ENCODE measurements around the gene PCED1B.
"Not testable (repeated sequence)": the region's sequence is repeated elsewhere in the genome, so short reads cannot be mapped to it uniquely, and the experiment has no call there.

The PCED1B gene

DNA sequence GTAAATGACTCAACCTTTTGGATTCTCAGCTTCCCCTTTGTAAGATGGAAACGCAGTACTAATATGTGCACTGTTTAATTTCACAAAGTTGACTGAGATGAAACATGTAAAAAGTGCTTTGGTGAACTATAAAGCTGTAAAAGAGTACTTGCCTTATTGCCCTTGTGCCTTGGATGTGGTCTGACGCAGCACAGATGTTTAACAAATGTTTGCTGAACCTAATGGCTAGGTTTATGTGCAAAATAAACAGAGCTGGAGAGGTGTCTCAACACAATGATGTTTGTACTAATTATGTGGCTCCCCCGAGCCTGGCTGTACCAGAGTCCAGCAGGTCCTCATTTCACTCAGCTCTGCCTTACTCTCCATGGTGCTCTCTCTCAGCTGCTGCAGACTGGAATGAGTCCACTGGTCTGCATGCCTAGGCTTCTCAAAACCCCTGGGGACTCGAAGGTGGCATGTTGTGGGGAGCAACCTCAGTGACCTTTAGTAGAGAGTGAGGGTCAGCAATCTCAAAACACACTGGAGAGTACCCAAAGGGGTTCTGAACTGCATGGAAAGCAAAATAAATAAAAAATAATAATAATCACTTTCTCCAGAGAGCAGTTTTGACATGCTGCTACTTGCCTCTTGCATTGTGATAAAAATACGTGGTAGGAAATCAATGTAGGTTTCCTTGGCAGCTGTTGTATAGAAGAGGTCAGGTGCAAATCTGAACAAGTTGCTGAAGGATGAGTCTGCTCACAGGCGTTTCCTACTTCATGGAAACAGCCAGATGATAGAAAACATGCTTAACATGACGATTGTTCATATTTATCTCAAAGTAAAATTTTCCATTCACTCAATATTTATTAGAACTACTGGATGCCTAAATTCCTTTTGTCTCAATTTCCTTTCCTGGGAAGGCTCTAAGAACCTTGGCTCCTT is 8.9 kb downstream of the PCED1B start:
- DNase-seq (ENCODE audit: low read depth in 1 of 2, low spot score in 1 of 2) = no peak

DNA sequence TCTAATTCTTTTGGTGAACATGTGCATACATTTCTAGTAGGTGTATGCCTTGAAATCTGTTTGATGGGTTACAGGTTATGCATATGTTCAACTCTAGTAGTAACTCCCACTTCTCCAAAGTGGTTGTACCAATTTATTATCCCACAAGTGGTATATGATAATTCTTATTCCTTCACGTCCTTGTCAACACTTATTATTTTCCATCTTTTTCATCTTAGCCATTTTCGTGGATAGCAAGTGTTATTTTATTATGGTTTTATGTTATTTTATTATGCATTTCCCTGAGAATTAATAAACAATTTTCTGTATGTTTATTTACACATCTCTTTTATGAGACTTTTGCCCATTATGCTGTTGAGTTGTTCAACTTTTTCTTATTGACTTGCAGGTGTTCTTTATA is 11.6 kb downstream of the PCED1B start:
- no peak for DNase-seq (ENCODE audit: low read depth in 1 of 2, low spot score in 1 of 2)

DNA sequence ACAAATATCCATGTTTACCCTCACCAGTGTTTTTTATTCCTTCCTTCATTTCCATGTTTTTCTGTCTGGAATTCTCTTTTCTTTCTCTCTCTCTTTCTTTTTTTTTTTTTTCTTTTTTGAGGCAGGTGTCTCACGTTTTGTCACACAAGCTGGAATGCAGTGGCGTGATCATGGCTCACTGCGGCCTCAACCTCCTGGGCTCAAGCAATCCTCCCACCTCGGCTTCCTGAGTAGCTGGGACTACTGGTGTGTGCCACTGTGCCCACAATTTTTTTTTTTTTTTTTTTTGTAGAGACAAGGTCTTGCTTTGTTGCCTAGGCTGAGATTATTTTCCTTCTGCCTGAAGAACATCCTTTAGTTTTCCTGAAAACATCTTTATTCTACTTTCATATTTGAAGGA is 15.4 kb downstream of the PCED1B start:
- DNase-seq (ENCODE audit: low read depth in 1 of 2, low spot score in 1 of 2) = no peak

DNA sequence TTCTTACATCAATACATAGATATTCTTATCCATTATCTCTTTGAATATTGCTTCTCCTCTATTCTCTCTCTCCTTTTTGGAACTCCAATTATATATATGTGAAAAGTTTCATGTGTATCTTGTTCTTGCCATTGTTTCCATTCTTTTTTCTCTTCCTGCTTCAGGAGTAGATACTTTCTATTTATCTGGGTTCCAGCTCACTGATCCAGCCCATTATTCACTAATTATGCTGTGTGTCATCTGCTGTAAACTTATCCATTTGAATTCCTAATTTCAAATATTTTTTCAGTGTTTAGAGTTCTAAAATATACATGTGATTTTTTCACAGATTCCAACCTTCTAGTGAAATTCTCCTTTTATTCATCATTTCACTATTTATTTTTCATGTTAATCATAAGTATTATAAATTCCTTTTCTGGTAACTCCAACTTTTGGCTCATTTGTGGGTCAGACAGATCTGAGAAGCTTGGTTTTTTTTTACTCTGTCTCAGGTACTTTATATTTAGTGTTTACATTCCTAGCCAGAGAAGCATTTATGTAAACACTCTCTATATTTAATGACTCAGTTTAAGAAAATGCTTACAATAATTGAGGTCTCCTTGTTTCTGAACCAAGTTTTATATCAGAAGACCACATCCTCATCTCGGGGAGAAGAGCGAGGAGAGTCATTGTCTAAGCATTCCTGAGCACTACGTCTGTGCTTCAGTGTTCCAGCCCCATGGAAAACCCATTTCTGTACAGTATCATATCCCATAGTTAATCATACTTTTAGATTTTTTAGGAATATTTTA is 16.2 kb downstream of the PCED1B start:
- no peak for DNase-seq (ENCODE audit: low read depth in 1 of 2, low spot score in 1 of 2)

DNA sequence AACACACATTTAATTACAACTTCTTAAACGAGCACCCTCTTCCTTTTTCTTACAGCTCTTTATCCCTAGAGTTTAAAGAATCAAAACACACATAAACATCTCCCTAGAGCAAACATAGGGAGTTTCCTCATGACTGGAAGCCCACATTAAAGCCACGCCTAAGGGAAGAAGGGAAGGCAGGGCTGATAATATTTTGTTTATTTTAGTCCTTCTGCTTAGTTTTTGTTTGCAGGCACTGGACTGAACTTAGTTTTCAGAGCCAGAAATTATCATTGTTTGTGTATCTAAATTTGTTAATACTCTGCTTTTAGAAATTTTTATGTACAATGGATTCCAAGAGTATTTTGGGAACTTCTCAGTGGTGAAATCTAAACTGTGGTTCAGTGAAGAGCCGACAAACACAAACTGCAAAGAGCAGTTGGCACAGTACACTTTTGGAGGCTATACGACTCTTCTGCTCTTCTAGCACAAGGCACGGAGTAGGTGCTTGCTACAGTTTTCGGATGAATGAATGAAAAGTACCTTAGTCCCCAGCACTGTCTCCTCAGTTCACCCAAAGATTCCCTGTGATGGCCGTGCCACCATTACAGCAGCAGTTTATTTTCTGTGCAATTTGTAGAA is 18.0 kb downstream of the PCED1B start:
- DNase-seq (ENCODE audit: low read depth in 1 of 2, low spot score in 1 of 2) = no peak

DNA sequence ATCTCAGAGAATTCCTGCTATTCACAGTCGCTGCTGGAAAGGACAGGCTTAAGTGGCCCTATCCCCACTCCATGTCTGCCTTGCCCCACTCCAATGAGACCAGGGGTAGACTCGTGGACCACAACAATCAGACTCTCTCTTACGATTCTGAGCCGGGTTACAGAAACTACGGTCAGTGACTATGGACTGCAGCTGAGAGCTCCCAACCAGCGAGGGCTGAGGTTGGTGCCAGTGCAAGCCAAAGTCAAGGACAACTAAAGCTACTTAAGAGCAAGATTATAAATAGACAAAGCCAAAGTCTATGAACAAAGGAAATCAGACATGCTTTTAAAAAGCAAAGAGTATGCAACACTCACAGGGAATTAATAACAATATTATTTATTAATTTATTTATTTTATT is 18.7 kb downstream of the PCED1B start:
- DNase-seq (ENCODE audit: low read depth in 1 of 2, low spot score in 1 of 2) = no peak

DNA sequence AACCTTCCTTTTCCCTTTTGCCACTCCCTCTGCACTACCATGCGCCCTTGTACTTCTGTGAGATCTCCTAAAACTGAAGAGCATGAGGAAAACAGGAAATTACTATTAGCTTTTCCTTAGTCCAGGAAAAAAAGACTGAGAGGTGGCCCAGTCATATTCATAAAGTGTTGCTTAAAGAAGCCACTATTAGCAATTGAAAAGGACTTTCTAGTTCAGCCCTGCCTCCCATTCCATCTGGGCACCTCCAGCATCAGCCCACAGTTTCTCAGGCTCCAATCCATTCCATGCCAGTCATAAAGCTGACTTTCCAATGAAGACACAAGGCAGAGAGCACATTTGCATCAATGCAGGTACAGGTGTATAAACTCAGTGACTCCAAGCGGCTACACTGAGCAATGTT is 20.2 kb downstream of the PCED1B start:
- DNase-seq (ENCODE audit: low read depth in 1 of 2, low spot score in 1 of 2) = no peak

DNA sequence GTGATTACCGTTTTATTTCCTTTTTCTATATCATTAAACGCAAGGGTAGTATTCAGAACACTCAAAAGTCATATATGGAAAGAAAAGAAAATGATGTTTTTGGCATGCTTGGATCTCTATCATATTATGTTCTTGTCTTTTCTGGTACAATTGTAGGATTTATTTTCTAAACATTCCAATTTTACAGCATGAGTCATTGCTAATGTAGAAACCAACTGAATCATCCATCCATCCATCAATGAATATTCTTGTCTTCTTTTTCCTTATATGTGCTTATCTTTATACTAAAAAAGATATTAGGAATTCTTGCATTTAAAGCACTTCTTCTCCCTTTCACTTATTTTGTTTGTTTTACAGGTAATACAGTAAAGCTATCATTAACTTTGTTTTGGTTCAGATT is 20.7 kb downstream of the PCED1B start:
- no peak for DNase-seq (ENCODE audit: low read depth in 1 of 2, low spot score in 1 of 2)

DNA sequence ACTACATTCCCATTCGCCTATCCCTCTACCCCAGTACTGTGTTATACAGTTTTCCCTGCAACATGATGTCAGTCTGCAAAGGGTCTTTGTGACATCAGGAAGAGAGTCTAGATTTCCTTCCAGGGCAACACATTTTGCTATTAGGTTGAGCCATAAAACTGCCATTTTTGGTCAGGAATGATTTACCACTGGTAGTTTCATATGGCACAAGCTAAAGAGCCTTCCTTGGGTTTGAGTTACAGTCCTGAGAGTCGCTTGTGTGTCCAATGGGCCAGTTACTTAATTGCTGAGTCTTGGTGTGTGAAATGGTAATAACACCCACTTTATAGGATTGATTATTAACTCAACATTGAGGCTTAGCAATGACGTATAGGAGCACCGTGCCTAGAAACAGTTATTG is 23.0 kb downstream of the PCED1B start:
- no peak for DNase-seq (ENCODE audit: low read depth in 1 of 2, low spot score in 1 of 2)

DNA sequence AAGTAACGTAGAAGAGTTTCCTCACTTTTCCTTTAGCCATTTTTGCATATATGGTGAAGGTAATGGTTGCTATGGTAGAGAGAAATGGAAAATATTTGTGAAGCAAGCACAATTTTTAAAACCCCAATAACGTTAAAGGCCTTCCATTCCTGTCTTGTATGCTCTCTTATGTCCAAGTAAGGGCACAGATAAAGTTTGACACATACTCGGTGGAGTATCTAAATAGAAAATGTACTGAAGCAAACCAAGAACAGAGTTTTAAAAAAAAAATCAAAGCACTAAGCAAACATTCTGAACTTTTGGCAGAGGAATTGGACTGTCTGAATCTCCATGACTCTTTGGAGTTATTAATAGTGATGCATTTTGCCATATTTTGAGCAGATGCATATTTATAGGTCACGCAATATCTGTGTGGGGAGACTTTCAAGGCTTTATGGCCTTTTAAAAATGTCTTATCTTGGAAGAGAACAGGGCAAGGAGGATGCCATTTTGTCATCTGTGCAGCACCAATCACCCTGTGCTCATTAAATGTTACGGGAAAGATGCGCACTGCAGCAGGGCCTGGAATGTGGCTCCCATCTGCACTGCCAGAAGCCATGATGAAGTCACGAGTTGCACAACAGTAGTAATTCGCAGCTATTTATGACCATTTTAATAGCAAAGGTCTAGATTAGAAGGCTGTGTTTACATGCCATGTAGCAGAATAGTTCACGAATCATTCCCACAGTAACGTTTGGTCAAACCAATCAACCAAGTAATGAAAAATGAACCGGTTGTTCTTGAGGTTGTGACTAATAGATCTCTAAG is 23.6 kb downstream of the PCED1B start:
- DNase-seq (ENCODE audit: low read depth in 1 of 2, low spot score in 1 of 2) = no peak

DNA sequence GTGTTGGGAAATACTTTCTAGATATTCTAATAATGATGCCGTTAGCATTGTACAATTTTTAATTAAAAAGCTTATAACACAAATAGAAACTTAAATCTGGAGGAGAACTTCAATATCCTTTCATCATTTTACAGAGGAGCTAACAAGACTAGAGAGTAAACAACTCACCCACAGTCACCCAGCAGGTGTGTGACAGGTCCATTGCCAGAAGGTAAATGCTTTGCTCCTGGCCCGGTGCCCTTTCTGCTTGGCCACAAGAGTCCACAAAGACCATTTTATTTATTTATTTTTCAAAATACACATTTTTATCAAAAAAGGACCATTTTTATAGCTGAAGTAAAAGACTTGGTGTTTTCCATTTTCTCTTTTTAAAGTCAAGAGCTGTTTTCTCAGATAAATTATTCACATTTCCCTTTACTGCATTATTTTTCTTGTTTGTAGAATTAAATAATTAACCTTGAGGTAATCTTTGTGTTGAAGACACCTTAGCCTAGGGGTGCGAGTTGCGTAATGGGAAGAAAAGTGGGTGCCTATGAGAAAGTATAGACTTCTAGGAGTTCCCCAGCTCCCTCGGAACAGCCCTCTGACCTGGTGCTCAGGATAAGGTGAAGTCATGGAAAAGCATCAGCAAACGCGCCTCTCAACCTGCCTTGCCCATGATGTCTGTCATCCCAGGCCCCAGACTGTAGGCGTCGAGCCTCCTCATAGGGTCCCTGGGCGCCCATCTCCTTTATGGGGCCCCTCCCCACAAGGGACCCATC is 26.7 kb downstream of the PCED1B start:
- no peak for DNase-seq (ENCODE audit: low read depth in 1 of 2, low spot score in 1 of 2)

DNA sequence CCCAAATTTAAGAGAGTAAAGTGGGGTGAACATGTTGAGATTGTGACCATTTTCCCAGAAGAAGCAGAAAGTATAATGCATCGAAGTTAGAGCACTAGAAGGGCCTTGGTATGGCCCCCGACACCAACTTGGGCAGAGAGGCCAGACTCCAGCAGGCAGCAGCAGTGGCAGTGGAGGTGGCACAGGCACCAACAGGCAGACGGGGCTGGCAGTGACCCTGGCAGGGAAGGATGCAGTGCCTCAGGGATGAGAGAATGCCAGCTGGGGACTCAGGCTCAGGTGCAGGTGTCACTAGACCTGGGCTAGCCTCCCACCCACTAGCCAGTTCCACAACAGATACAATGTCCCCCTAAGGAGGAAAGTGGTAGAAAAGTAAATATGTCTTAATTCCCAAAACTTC is 28.0 kb downstream of the PCED1B start:
- DNase-seq (ENCODE audit: low read depth in 1 of 2, low spot score in 1 of 2) = no peak

DNA sequence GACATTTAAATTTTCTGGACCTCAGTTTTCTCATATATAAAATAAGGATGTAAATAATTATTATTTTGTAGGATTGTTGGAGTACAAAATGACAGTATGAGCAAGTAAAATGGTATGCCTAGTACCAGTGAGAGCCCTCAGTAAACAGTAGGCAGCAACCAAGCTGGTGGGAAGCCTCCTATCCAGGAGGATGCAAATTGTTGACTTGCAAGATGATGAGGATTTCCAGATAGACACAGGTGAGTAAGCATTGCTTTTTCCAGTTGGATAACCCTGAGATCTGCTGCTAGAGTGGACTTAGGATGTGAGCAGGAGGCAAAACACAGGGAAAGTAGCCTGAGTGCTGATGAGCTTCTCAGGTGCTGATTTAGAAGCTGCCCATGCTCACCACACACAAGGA is 28.5 kb downstream of the PCED1B start:
- DNase-seq (ENCODE audit: low read depth in 1 of 2, low spot score in 1 of 2) = no peak

DNA sequence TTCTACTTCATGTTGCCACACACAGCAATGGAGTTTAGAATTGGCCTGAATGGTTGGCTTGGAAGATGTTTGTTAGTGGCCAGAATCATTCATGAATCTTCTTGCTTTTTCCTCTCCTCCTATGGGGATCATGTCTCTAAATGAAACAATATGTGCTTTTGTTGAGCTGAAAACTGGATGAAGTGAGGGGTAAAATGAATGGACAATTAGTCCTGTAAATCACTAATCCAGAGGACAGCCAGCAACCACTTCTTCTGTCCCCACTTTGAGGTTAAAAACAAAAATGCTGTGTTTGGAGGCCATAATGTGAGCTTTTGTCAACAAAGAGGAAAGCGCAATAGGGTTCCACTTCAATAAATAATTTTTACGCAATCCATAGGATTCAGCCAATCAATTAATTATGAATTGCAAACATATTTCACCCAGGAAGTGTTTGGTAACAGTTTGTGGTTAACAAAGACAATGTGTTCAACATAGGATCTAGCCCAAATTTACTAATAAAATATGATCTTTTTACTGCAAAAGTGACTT is 30.7 kb downstream of the PCED1B start:
- no peak for DNase-seq (ENCODE audit: low read depth in 1 of 2, low spot score in 1 of 2)

DNA sequence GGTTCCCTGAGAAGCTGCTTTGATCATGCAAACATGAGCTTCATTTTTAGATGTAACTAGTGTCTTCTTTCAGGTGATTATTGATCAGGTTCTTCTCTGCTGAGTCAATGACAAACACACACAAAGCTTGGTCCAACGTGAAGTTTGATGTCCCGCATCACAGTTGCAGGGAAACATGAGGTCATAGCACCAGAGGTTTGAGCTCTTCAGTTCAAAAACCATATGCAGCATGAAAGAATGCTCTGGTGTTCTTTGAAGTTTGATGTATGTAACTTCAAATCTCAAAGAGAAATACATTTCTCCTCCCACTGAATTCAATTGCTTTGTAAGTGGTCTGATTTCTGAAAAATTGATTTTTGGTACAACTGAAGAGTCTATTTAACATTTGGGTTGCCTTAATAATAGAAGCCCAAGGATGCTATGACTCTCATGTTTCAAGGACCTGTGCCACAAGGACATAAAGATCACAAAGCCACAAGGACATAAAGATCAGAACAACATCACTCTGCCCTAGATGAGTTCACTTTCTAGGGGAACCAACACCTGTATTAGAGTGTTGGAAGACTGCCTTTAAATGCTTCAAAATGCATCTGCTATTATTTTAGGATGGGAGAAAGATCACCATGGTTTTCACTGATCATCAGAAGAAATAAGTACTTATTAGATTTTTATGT is 31.4 kb downstream of the PCED1B start:
- no peak for DNase-seq (ENCODE audit: low read depth in 1 of 2, low spot score in 1 of 2)

DNA sequence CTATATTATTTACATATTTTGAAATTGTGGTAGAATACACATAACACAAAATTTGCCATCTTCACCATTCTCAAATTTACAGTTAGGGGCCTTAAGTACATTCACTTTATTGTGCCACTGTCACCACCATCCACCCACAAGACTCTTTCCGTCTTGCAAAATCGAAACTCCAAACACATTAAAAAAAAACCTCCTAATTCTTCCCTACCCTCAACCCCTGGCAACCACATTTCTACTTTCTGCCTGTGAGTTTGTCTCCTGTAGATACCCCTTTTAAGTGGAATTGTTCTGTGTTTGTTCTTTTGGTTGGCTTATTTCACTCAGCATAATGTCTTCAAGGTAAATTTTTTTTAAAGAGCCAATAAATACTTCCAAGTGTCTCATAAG is 32.0 kb downstream of the PCED1B start:
- DNase-seq (ENCODE audit: low read depth in 1 of 2, low spot score in 1 of 2) = peak in 1 of 2 donors; percentile 31

DNA sequence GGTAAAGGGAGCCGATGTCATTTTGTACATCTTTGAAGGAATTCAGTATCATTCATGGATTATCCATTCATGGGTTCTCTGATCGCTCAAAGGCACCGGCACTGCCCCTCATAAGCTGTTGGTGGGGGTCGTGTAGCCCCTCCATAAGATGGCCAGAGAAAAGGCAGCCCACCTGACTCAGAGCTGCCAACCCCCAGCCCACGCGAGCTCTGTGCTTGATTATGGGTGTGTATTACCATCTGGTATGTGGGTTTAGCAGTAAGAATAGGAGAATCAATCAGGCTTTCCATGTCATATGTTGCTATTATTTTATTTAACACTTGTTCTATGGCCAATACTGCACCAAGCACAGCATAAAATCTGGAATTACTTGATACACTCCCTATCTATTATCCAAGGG is 32.4 kb downstream of the PCED1B start:
- DNase-seq (ENCODE audit: low read depth in 1 of 2, low spot score in 1 of 2) = no peak

DNA sequence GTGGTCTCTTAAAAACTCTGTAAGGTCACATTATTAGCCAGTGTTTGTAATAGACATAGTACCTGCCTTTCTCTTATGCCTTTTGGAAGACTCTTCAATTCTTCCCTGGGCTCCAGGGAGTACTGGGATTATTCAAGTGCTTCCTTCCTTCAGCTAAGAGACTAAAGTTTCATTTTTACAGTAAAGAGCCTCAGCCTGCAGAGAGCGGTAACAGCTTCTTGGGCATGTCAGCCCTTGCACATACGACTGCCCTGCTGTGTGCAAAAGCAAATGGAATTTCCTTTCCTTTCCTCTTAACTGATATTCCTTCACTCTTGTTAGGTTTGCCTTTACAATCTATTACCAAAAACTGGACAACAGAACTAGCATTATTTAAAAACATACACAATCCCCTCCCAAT is 33.3 kb downstream of the PCED1B start:
- DNase-seq (ENCODE audit: low read depth in 1 of 2, low spot score in 1 of 2) = no peak

DNA sequence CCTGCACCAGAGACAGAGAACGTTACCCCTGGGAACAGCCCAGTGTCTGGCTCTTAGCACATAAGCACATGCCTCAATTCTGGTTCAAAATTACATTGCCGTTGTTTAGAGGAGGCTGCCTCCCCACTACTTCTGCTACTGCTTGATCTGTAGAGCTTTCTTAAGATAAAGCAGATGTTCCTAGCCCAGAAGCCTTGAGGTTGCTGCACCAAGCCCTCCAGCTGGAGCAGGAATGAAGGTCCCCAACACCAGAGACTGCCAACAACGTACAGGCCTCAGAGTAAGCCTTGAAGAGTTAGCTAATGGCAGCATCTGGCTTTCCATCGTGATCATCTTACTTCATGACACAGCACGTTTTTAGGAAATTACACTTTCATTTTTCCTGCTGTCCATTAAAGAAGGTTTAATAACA is 35.1 kb downstream of the PCED1B start:
- DNase-seq (ENCODE audit: low read depth in 1 of 2, low spot score in 1 of 2) = no peak

DNA sequence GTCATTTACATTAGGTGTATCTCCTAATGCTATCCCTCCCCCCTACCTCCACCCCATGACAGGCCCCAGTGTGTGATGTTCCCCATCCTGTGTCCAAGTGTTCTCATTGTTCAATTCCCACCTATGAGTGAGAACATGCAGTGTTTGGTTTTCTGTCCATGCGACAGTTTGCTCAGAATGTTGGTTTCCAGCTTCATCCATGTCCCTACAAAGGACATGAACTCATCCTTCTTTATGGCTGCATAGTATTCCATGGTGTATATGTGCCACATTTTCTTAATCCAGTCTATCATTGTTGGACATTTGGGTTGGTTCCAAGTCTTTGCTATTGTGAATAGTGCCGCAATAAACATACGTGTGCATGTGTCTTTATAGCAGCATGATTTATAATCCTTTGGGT is 37.9 kb downstream of the PCED1B start:
- not testable (repeated sequence) for DNase-seq (ENCODE audit: low read depth in 1 of 2, low spot score in 1 of 2)
